GM18868 (cell line): ENCODE measurements around the gene ACAP3.

Experiments
- ATAC-seq: cut with Tn5 transposase; IDR thresholded peaks from one replicate; pipeline ENCODE4 v1.9.1; 2021; ENCODE audit warnings: mild to moderate bottlenecking, moderate library complexity; ENCODE audit not compliant: unreplicated experiment

Gene ACAP3

DNA sequence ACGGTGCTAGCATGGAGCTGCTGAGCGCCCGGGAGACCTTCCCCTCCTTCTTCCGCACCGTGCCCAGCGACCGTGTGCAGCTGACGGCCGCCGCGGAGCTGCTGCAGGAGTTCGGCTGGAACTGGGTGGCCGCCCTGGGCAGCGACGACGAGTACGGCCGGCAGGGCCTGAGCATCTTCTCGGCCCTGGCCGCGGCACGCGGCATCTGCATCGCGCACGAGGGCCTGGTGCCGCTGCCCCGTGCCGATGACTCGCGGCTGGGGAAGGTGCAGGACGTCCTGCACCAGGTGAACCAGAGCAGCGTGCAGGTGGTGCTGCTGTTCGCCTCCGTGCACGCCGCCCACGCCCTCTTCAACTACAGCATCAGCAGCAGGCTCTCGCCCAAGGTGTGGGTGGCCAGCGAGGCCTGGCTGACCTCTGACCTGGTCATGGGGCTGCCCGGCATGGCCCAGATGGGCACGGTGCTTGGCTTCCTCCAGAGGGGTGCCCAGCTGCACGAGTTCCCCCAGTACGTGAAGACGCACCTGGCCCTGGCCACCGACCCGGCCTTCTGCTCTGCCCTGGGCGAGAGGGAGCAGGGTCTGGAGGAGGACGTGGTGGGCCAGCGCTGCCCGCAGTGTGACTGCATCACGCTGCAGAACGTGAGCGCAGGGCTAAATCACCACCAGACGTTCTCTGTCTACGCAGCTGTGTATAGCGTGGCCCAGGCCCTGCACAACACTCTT lies 24.5 kb upstream of the ACAP3 start:
- ATAC-seq, result no peak

DNA sequence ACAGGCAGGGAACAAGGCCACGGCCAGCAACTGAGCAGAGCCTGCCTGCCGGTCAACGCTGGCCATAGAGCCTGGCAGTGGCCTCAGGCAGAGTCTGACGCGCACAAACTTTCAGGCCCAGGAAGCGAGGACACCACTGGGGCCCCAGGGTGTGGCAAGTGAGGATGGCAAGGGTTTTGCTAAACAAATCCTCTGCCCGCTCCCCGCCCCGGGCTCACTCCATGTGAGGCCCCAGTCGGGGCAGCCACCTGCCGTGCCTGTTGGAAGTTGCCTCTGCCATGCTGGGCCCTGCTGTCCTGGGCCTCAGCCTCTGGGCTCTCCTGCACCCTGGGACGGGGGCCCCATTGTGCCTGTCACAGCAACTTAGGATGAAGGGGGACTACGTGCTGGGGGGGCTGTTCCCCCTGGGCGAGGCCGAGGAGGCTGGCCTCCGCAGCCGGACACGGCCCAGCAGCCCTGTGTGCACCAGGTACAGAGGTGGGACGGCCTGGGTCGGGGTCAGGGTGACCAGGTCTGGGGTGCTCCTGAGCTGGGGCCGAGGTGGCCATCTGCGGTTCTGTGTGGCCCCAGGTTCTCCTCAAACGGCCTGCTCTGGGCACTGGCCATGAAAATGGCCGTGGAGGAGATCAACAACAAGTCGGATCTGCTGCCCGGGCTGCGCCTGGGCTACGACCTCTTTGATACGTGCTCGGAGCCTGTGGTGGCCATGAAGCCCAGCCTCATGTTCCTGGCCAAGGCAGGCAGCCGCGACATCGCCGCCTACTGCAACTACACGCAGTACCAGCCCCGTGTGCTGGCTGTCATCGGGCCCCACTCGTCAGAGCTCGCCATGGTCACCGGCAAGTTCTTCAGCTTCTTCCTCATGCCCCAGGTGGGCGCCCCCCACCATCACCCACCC lies 23.6 kb upstream of the ACAP3 start, which contains the start of gene TAS1R3:
Gene TAS1R3, plus strand, starts transcription at position 213 of the 898 bp plus-strand sequence. Its CDS starts 66 bp downstream, at position 279.
- ATAC-seq, result no peak

DNA sequence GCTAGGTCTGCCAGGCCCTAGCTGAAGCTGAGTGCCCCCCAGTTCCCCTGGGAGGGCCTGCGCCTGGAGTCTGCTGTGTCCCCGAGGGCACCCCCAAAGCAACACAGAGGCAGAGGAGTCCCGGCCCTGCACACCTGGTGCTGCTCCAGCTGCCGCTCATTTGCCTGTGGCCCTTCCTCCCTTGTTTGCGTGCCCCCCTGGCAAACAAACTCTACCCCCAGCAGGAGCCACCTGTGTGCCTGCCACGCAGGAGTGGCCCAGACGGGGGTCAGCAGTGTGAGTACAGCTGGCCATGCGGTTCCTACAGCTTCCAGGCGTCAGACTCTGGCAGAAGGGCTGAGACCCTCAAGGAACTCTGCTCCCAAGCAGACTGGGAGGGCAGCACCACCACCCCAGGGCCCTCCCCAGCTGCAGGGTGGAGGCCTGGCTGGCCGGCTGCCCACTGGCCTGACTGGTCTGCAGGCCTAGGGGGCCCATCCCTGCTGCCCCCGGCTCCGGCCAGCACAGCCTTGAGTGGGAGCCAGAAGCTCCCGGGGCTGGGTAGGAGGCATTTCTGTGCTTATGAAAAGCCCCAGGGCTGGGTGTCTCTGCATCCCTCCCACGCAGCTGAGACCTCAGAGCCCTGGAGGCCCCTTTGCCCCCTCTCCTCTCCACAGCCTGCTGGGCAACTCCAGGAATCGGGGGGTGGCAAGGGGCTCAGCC lies 22.8 kb upstream of the ACAP3 start:
- ATAC-seq, result no peak

DNA sequence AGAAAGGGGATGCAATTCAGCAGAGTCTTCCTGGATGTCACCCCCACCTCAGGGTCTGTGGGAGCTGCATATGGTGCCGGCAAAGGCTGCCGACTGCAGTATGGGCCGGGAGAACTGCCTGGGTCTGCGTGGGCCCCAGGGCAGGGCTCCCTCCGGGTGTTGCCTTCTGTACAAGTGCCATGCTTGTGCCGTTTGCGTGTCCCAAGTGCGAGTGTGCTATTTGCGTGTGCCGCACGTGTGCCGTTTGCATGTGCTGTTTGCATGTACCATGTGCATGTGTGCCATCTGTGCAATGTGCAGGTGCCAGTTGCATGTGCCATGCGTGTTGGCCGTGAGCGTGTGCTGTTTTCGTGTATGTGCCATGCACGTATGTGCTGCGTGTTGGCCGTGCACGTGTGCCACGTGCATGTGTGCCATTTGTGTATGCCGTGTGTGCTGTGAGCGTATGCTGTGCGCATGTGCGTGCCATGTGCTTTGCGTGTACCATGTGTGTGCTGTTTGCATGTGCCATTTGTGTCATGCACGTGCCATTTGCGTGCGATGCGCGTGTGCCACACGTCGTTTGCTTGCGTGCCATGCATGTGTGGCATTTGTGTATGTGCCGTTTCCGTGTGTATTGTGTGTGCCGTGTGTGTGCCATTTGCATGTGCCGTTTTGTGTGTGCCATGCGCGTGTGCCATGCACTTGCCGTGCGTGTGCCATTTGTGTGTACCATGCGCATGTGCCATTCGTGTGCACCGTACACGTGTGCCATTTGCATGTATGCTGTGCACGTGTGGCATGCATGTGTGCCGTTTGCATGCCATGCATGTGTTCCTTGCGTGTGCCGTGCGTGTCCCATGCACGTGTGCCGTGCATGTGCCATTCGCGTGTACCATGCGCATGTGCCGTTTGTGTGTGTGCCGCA lies 21.8 kb upstream of the ACAP3 start:
- ATAC-seq, result no peak

DNA sequence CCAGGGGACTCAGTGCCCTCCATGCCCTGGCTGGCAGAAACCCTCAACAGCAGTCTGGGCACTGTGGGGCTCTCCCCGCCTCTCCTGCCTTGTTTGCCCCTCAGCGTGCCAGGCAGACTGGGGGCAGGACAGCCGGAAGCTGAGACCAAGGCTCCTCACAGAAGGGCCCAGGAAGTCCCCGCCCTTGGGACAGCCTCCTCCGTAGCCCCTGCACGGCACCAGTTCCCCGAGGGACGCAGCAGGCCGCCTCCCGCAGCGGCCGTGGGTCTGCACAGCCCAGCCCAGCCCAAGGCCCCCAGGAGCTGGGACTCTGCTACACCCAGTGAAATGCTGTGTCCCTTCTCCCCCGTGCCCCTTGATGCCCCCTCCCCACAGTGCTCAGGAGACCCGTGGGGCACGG lies 20.5 kb upstream of the ACAP3 start:
- no peak for ATAC-seq

DNA sequence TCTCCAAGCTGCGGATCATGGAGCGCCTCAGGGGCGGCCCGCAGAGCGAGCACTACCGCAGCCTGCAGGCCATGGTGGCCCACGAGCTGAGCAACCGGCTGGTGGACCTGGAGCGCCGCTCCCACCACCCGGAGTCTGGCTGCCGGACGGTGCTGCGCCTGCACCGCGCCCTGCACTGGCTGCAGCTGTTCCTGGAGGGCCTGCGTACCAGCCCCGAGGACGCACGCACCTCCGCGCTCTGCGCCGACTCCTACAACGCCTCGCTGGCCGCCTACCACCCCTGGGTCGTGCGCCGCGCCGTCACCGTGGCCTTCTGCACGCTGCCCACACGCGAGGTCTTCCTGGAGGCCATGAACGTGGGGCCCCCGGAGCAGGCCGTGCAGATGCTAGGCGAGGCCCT lies 19.6 kb upstream of the ACAP3 start:
- no peak for ATAC-seq

DNA sequence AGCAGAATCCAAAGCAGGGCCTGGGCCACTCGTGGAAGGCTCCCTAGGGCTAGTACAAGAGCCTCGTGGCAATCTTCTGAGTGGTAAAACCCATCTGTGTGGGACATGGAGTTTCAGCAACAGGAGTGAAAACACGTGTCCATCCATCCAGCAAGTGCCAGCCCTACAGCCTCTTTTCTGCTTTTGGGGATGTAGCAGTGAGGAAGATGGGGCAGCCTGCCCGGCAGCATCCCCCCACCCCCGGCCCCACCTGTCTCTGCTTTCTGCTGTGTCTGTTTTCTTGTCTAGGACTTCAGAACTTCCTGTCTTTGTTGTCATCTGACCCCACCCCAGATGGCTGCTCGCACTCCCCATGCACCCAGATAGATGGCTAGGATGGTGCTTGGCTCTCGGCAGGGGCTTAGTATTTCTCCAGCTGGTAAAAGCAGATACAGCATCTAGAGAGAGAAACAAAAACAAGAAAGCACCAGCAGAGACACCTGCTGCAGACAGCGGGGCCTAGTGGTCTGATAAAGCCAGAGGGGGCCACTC lies 18.4 kb upstream of the ACAP3 start:
- no peak for ATAC-seq

DNA sequence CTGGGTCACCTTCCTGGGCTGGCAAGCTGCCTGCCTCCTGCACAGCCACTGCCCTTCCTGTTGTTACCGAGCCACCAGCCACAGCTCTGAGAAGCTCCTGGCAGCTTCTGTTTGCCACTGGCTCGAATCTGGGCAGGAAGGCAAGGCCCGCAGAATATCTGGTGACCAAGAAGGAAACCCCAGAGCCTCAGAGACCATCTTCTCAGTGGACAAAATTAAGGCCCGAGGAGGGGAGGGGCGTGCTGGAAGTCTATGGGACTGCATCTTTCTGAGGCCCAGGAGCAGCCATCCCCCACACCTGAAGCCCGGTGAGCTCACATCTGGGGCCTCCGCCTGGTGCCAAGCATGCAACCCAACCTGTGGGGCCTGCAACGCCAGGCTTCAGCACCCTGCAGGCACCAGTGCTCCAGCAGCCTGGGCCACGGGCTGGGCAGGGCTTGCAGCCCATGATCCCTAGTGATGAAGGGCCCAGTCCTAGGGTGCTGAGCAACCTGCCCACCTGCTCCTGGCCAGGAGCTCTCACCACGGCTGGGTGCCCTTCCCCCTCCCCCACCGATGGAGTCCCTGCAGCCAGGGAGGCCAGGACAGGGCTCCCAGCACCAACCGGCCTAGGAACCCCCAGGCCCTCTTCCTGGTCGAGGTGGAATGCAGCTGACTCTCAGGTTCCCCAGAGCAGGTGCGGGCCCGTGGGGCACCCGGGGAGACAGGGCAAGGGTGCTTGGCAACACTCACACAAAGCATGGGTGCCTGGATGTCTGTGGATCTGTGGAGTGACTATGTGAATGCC lies 17.8 kb upstream of the ACAP3 start:
- no peak for ATAC-seq

DNA sequence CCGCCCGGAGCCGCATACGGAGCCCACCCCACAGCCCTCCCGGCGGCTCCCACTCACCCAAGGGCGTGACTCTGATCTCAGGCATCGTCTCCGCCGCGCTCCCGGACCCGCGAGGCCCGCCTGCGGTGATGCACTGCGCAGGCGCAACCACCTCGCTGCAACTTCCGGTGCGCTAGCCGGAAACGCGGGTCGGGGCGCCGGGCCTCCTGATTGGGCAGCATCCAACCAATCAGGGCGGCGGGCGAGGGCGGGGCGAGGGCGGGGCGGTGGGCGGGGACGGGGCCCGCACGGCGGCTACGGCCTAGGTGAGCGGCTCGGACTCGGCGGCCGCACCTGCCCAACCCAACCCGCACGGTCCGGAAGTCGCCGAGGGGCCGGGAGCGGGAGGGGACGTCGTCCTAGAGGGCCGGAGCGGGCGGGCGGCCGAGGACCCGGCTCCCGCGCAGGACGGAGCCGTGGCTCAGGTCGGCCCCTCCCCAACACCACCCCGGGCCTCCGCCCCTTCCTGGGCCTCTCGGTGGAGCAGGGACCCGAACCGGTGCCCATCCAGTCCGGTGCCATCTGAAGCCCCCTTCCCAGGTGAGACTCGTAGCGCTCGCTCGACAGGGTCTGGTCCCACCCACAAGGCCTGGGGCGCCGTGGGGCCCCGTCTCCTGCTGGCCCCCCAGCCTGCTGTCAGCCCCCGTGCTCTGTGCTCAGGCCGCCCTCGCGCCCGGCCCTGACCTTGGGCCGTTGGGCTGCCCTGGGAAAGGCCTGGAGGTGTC lies 17.0 kb upstream of the ACAP3 start, which contains the start of the genes CPTP and INTS11:
Gene CPTP, plus strand, starts transcription at position 279 of the 764 bp plus-strand sequence. CDS start 2,109 bp downstream, outside the sequence.
Gene INTS11, minus strand, starts transcription at position 137 of the 764 bp plus-strand sequence. Its CDS starts 52 bp downstream, at position 85.
- ATAC-seq, result peak; percentile 81

DNA sequence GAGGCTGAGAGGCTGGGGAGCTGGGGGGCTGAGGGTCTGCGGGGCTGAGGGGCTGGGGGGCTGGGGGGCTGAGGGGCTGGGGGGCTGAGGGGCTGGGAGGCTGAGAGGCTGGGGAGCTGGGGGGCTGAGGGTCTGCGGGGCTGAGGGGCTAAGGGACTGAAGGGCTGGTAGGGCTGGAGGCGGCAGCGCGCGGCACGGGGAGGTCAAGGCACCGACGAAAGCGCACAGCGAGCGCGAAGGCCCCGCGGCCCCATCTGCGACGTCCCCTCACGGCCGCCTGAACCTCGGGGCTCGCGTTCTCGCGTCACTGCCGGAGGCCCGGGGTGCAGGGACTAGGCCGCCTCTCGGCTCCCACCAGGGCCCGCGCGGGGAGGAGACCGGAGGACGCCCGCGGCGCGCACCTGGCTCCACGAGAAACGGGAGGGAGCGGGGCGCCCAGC lies 16.4 kb upstream of the ACAP3 start:
- peak; percentile 25 for ATAC-seq

DNA sequence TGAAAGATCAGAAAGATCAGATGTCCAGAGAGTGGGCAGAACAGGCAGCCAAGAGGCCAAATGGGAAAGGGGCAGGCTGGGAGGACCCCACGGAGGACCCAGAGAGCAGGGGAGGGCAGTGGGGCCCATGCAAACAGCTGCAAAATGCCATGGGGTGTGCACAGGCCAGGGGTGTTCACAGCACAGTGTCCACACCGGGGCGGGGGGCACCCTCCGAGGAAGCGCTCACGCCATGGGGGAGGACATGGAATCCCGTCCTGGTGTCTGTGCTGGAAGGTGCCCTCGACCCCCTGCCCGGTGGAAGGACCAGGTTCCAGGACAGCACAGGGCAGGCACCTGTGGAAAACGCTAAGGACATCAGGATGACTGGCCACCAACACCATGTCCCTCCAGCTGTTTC lies 15.2 kb upstream of the ACAP3 start:
- no peak for ATAC-seq

DNA sequence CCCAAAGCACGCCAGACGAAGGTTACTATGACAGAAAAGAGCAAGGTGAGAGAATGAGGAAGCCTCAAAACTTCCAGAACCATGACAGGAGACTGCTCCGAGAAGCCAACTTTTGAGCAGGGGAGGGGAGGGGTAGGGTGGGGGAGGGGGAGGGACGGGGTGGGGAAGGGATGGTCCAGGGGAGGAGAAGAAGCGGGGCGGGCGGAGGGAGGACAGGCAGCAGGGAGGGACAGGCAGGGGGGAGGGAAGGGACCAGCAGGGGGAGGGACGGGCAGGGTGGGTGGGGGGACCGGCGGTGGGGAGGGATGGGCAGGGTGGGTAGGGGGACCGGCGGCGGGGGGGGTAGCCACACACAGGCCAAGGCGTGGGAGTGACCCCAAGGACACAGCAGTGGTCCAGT lies 14.7 kb upstream of the ACAP3 start:
- no peak for ATAC-seq

DNA sequence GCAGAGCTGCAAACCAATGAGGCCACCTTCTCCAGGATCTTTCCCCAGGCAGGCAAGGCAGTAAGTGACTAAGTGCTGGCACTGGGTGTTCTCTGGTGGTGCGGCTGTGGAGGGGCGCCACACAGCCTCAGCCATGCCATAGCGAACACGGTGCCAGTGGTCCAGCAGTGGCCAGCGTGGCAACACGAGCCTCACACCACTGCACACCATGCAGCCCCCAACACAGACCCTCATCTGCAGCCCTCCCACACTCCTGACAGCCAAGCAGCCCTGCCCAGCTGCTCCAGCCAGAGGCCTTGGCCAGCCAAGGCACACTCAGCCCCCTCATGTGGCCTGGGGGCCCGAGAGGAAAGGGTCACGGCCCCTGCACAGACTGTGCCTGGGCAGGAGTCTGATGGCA lies 13.7 kb upstream of the ACAP3 start:
- no peak for ATAC-seq

DNA sequence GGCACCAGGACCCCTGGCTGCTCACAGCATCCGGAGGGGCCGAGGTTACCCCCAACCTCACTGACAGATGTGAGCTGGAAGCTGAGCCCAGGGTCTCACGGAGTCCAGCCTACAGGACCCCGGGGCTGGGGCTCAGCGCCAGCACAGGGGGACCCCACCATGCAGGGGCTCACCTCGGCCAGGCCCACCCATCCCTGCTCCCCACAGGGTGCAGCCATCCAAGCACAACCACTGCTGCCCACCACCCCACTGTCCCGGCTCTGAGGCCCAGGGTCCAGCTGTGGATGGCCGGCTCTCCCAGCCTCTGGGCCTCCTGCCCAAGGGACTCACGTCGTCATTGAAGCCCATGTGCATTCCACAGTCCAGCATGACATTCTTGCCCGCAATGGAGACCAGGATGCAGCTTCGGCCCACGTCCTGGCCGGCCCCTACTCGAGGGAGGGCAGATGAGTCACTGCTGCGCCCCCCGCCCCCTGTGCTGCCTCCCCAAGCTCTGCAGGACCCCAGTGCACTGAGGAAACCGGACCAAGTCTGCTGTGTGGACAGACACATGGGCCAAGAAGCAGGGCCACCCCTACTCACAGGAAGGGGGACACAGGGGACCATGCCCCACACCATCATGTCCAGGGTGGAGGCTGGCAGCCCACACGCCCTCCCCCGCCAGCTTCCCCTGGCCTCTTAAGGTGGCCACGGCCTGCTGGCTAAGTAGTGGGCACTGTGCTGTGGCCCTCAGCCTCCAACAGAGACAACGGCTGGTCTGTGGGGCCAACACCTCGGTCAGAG lies 13.1 kb upstream of the ACAP3 start:
- ATAC-seq, result no peak

DNA sequence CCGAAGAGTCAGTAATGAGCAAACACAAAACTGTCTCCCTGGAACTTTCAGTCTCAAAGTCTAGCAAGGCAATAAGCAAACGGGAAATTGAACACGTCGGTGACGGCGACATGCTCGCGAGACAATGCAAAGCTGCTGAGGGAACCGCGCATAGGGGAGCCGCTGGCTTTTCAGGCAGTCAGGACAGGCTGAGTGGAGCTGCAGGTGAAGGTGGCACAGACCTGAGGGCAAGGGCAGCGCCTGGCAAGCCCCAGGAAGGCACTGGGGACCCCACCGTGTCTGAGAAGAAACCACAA lies 11.9 kb upstream of the ACAP3 start:
- no peak for ATAC-seq

DNA sequence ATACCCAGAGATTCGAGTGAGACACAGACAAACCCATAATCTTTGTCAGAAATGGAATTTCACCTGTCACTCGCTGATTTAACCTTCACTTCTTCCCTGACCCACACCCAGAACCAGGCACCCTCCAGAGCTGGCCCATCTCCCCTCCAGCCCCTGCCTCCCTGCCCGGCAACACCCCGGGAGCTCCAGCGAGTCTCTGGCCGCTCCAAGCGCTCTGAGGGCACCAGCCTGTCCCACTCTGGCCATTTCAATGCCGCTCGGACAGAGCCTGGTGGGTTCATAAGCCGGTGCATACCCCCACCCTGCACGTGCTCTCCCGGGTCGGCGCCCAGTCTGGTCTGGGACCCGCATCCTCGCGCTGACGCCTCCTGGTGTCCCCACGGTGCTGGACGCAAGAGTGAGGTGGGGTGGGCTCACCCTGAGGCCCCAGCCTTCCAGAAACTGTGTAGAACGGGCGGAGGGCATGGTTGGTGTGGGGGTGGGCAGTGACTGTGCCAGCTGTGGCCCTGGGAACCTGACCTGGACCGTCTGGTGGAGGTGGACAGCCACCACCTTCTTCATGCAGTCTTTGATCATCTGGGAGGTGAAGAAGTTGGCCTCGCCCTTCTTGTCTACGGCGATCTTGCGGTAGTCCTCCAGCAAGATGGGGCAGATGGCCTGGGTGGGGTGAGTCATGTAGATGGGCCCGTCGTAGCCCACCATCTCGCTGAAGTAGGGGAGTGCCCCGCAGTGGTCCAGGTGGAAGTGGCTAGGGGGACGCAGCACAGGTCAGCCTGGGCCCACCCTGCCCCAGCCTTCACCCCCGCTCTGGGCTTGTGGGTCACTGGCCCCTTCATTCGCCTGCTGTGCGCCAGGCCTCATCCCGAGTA lies 11.3 kb upstream of the ACAP3 start:
- no peak for ATAC-seq

DNA sequence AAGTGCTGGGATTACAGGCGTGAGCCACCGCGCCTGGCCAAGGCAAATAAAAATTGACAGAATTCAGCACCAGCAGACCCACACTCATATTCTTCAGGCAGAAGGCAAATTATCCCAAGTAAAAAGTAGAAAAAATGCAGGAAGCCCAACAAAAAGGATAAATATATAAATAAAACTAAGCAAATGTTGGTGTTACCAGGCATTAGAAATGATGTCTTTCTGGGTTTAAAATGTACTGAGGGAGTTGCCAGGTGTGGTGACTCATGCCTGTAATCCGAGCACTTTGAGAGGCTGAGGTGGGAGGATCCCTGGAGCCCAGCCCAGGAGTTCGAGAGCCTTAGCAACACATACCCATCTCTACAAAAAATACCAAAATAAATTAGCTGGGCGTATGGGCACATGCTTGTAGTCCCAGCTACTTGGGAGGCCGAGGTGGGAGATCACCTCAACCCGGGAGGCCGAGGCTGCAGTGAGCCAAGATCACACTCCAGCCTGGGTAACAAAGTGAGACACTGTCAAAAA lies 10.5 kb upstream of the ACAP3 start:
- ATAC-seq, result no peak
